Raji (cell line): ENCODE data around the gene ORMDL1.

Source experiments
- POLR2A ChIP-seq: IDR thresholded peaks from 2 replicates; pipeline ENCODE4 v1.6.1; 2011; ENCODE audit warnings: low read depth, low read length, control low read depth; ENCODE audit not compliant: insufficient read depth

The ORMDL1 gene

GRCh38 chr2:189794310-189794709 is 10.2 kb upstream of the ORMDL1 start:
- no peak for TF ChIP-seq POLR2A

GRCh38 chr2:189791338-189792042 is 7.4 kb upstream of the ORMDL1 start:
- TF ChIP-seq POLR2A: no peak

- no peak for TF ChIP-seq POLR2A
These were observed 650 bp downstream of the ORMDL1 start for GRCh38 chr2:189783451-189783926.

GRCh38 chr2:189782221-189782671 is 1.9 kb downstream of the ORMDL1 start:
- TF ChIP-seq POLR2A: no peak

- no peak for TF ChIP-seq POLR2A
These were observed 11.9 kb downstream of the ORMDL1 start for GRCh38 chr2:189772212-189772611.

- TF ChIP-seq POLR2A: no peak
These were observed 13.4 kb downstream of the ORMDL1 start for GRCh38 chr2:189770590-189771322.

- no peak for TF ChIP-seq POLR2A
These were observed 20.1 kb downstream of the ORMDL1 start for GRCh38 chr2:189763908-189764661.

- TF ChIP-seq POLR2A: peak; percentile 88
These were observed 21.4 kb downstream of the ORMDL1 start, which contains the start of gene OSGEPL1 for GRCh38 chr2:189762551-189763298. TSS of gene OSGEPL1 (minus strand) at chr2:189762792. CDS start at chr2:189761640, 1,152 bp downstream.

GRCh38 chr2:189762229-189762550 is 21.9 kb downstream of the ORMDL1 start:
- TF ChIP-seq POLR2A: no peak

- TF ChIP-seq POLR2A: no peak
These were observed 27.7 kb downstream of the ORMDL1 start for GRCh38 chr2:189756311-189756952.

GRCh38 chr2:189751080-189751658 is 33.0 kb downstream of the ORMDL1 start:
- TF ChIP-seq POLR2A: no peak

- TF ChIP-seq POLR2A: no peak
These were observed 54.7 kb downstream of the ORMDL1 start for GRCh38 chr2:189729430-189729829.

- TF ChIP-seq POLR2A: no peak
These were observed 57.3 kb downstream of the ORMDL1 start for GRCh38 chr2:189726849-189727248.

- TF ChIP-seq POLR2A: no peak
These were observed 57.9 kb downstream of the ORMDL1 start for GRCh38 chr2:189726271-189726670.
